WTC11 (cell line): ENCODE data around the gene PKNOX1. TPM values are rescaled to one million over a fixed set of nuclear protein-coding genes. Genes with fewer than 3 reads are reported as not detected.
A peak's percentile ranks its signal among the peaks of the same experiment; 100 is the strongest.

ENCODE experiments used
- CBFB ChIP-seq: sonication (generic); formaldehyde crosslinking; IDR thresholded peaks from 2 replicates; pipeline ENCODE4 v1.8.1; 2022; ENCODE audit warnings: mild to moderate bottlenecking, low read depth, missing genetic modification reagents
- ESRRA ChIP-seq: sonication (generic); formaldehyde crosslinking; IDR thresholded peaks from 2 replicates; pipeline ENCODE4 v1.8.1; 2022; ENCODE audit warnings: mild to moderate bottlenecking, missing genetic modification reagents, borderline replicate concordance
- ETV6 ChIP-seq: sonication (generic); formaldehyde crosslinking; IDR thresholded peaks from 2 replicates; pipeline ENCODE4 v1.8.1; 2022; ENCODE audit warnings: mild to moderate bottlenecking, missing genetic modification reagents
- FOXK1 ChIP-seq: sonication (generic); formaldehyde crosslinking; IDR thresholded peaks from 2 replicates; pipeline ENCODE4 v1.8.0; 2022; ENCODE audit warnings: mild to moderate bottlenecking, moderate library complexity, missing genetic modification reagents
- GTF2I ChIP-seq: fragments of 250-450 bp; sonication (Bioruptor Pico); conservative IDR thresholded peaks from 2 replicates; pipeline ENCODE4 v1.4.0; 2021; ENCODE audit warnings: mild to moderate bottlenecking
- PRRX2 ChIP-seq: fragments of 250-450 bp; sonication (Bioruptor Pico); IDR thresholded peaks from 2 replicates; pipeline ENCODE4 v1.8.0; 2021; ENCODE audit warnings: mild to moderate bottlenecking
- SMAD4 ChIP-seq: sonication (generic); formaldehyde crosslinking; IDR thresholded peaks from 2 replicates; pipeline ENCODE4 v1.8.0; 2022; ENCODE audit warnings: mild to moderate bottlenecking, missing genetic modification reagents
- SP1 ChIP-seq: sonication (generic); formaldehyde crosslinking; conservative IDR thresholded peaks from 2 replicates; pipeline ENCODE4 v1.8.1; 2022; ENCODE audit warnings: missing genetic modification reagents
- TEAD1 ChIP-seq: sonication (generic); formaldehyde crosslinking; IDR thresholded peaks from 2 replicates; pipeline ENCODE4 v1.8.0; 2022; ENCODE audit warnings: mild to moderate bottlenecking, missing genetic modification reagents
- ZNF317 ChIP-seq: sonication (generic); formaldehyde crosslinking; IDR thresholded peaks from 2 replicates; pipeline ENCODE4 v1.8.1; 2023; ENCODE audit warnings: low read depth, mild to moderate bottlenecking, moderate library complexity, missing genetic modification reagents, borderline replicate concordance
- ZNF423 ChIP-seq: fragments of 250-450 bp; sonication (Bioruptor Pico); IDR thresholded peaks from 2 replicates; pipeline ENCODE4 v2.1.2; 2022; ENCODE audit warnings: mild to moderate bottlenecking, moderate library complexity
- total RNA-seq: library from RNA; stranded (reverse); gene quantifications from 3 replicates; pipeline ENCODE4 v1.2.3, GENCODE V29; 2021
- TF ChIP-seq, protein P1 (sequence below): sonication (generic); formaldehyde crosslinking; IDR thresholded peaks from 2 replicates; pipeline ENCODE4 v1.8.0; 2022; ENCODE audit warnings: mild to moderate bottlenecking, missing genetic modification reagents
- TF ChIP-seq, protein P2 (sequence below): sonication (generic); formaldehyde crosslinking; IDR thresholded peaks from 2 replicates; pipeline ENCODE4 v1.8.0; 2022; ENCODE audit warnings: mild to moderate bottlenecking, missing genetic modification reagents
- TF ChIP-seq, protein P3 (sequence below): sonication (generic); formaldehyde crosslinking; IDR thresholded peaks from 2 replicates; pipeline ENCODE4 v1.8.1; 2023; ENCODE audit warnings: mild to moderate bottlenecking, missing genetic modification reagents
- TF ChIP-seq, protein P4 (sequence below): sonication (generic); formaldehyde crosslinking; IDR thresholded peaks from 2 replicates; pipeline ENCODE4 v1.8.0; 2022; ENCODE audit warnings: mild to moderate bottlenecking, missing genetic modification reagents
- TF ChIP-seq, protein P5 (sequence below): sonication (generic); formaldehyde crosslinking; IDR thresholded peaks from 2 replicates; pipeline ENCODE4 v1.8.1; 2023; ENCODE audit warnings: mild to moderate bottlenecking, missing genetic modification reagents, borderline replicate concordance
- TF ChIP-seq, protein P6 (sequence below): sonication (generic); formaldehyde crosslinking; conservative IDR thresholded peaks from 2 replicates; pipeline ENCODE4 v1.8.1; 2023; ENCODE audit warnings: mild to moderate bottlenecking, low read depth, missing genetic modification reagents, moderate library complexity
- TF ChIP-seq, protein P7 (sequence below): fragments of 250-450 bp; sonication (Bioruptor Pico); IDR thresholded peaks from 2 replicates; pipeline ENCODE4 v1.9.0; 2021; ENCODE audit warnings: mild to moderate bottlenecking
- TF ChIP-seq, protein P8 (sequence below): fragments of 250-450 bp; sonication (Bioruptor Pico); IDR thresholded peaks from 2 replicates; pipeline ENCODE4 v1.9.0; 2021; ENCODE audit warnings: mild to moderate bottlenecking, borderline replicate concordance
- TF ChIP-seq, protein P9 (sequence below): sonication (generic); formaldehyde crosslinking; conservative IDR thresholded peaks from 2 replicates; pipeline ENCODE4 v1.8.1; 2022; ENCODE audit warnings: mild to moderate bottlenecking, missing genetic modification reagents

PKNOX1 gene
- total RNA-seq, 1 experiment from 2014 or later = 23.0 TPM

DNA sequence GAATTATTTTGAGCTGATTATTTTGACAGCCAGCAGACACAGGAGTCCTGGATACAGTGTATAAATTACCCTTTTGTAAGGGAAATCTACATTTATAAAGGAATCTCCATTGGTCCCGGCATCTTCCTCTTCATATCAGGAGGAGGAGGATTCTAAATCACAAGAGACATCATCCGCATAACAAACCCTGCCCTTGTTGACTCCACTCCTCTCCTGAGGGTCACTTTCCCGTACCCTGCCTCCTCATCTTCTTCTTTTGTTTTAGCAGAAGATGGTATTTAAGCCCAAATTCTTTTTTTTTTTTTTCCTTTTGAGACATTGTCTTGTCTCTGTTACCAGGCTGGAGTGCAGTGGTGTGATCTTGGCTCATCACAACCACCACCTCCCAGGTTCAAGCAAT lies 14.6 kb upstream of the PKNOX1 start (continued):
- TF ChIP-seq FOXK1 (CRISPR knock-in tag) (peak; percentile 61; the same call in 1 of the 2 replicates), ESRRA (no peak), GTF2I (CRISPR knock-in tag) (no peak), ETV6 (CRISPR knock-in tag) (0 out of 2 replicates have a peak, but pooled peaks have one; percentile 36), TEAD1 (peak; percentile 42; the same call in 1 of the 2 replicates), CBFB (CRISPR knock-in tag) (no peak), ZNF317 (CRISPR knock-in tag) (no peak), ZNF423 (no peak), SMAD4 (CRISPR knock-in tag) (no peak), PRRX2 (CRISPR knock-in tag) (no peak), SP1 (CRISPR knock-in tag) (no peak)
- TF ChIP-seq, protein P1, sequence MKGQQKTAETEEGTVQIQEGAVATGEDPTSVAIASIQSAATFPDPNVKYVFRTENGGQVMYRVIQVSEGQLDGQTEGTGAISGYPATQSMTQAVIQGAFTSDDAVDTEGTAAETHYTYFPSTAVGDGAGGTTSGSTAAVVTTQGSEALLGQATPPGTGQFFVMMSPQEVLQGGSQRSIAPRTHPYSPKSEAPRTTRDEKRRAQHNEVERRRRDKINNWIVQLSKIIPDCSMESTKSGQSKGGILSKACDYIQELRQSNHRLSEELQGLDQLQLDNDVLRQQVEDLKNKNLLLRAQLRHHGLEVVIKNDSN (CRISPR knock-in tag) = no peak
- TF ChIP-seq, protein P2, sequence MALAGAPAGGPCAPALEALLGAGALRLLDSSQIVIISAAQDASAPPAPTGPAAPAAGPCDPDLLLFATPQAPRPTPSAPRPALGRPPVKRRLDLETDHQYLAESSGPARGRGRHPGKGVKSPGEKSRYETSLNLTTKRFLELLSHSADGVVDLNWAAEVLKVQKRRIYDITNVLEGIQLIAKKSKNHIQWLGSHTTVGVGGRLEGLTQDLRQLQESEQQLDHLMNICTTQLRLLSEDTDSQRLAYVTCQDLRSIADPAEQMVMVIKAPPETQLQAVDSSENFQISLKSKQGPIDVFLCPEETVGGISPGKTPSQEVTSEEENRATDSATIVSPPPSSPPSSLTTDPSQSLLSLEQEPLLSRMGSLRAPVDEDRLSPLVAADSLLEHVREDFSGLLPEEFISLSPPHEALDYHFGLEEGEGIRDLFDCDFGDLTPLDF = no peak
- TF ChIP-seq, protein P3, sequence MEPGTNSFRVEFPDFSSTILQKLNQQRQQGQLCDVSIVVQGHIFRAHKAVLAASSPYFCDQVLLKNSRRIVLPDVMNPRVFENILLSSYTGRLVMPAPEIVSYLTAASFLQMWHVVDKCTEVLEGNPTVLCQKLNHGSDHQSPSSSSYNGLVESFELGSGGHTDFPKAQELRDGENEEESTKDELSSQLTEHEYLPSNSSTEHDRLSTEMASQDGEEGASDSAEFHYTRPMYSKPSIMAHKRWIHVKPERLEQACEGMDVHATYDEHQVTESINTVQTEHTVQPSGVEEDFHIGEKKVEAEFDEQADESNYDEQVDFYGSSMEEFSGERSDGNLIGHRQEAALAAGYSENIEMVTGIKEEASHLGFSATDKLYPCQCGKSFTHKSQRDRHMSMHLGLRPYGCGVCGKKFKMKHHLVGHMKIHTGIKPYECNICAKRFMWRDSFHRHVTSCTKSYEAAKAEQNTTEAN (CRISPR knock-in tag) = no peak
- TF ChIP-seq, protein P4, sequence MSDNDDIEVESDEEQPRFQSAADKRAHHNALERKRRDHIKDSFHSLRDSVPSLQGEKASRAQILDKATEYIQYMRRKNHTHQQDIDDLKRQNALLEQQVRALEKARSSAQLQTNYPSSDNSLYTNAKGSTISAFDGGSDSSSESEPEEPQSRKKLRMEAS (CRISPR knock-in tag) = peak; percentile 41; the same call in 1 of the 2 replicates
- TF ChIP-seq, protein P5, sequence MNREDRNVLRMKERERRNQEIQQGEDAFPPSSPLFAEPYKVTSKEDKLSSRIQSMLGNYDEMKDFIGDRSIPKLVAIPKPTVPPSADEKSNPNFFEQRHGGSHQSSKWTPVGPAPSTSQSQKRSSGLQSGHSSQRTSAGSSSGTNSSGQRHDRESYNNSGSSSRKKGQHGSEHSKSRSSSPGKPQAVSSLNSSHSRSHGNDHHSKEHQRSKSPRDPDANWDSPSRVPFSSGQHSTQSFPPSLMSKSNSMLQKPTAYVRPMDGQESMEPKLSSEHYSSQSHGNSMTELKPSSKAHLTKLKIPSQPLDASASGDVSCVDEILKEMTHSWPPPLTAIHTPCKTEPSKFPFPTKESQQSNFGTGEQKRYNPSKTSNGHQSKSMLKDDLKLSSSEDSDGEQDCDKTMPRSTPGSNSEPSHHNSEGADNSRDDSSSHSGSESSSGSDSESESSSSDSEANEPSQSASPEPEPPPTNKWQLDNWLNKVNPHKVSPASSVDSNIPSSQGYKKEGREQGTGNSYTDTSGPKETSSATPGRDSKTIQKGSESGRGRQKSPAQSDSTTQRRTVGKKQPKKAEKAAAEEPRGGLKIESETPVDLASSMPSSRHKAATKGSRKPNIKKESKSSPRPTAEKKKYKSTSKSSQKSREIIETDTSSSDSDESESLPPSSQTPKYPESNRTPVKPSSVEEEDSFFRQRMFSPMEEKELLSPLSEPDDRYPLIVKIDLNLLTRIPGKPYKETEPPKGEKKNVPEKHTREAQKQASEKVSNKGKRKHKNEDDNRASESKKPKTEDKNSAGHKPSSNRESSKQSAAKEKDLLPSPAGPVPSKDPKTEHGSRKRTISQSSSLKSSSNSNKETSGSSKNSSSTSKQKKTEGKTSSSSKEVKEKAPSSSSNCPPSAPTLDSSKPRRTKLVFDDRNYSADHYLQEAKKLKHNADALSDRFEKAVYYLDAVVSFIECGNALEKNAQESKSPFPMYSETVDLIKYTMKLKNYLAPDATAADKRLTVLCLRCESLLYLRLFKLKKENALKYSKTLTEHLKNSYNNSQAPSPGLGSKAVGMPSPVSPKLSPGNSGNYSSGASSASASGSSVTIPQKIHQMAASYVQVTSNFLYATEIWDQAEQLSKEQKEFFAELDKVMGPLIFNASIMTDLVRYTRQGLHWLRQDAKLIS = no peak
- TF ChIP-seq, protein P6, sequence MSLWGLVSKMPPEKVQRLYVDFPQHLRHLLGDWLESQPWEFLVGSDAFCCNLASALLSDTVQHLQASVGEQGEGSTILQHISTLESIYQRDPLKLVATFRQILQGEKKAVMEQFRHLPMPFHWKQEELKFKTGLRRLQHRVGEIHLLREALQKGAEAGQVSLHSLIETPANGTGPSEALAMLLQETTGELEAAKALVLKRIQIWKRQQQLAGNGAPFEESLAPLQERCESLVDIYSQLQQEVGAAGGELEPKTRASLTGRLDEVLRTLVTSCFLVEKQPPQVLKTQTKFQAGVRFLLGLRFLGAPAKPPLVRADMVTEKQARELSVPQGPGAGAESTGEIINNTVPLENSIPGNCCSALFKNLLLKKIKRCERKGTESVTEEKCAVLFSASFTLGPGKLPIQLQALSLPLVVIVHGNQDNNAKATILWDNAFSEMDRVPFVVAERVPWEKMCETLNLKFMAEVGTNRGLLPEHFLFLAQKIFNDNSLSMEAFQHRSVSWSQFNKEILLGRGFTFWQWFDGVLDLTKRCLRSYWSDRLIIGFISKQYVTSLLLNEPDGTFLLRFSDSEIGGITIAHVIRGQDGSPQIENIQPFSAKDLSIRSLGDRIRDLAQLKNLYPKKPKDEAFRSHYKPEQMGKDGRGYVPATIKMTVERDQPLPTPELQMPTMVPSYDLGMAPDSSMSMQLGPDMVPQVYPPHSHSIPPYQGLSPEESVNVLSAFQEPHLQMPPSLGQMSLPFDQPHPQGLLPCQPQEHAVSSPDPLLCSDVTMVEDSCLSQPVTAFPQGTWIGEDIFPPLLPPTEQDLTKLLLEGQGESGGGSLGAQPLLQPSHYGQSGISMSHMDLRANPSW = no peak
- TF ChIP-seq, protein P7, sequence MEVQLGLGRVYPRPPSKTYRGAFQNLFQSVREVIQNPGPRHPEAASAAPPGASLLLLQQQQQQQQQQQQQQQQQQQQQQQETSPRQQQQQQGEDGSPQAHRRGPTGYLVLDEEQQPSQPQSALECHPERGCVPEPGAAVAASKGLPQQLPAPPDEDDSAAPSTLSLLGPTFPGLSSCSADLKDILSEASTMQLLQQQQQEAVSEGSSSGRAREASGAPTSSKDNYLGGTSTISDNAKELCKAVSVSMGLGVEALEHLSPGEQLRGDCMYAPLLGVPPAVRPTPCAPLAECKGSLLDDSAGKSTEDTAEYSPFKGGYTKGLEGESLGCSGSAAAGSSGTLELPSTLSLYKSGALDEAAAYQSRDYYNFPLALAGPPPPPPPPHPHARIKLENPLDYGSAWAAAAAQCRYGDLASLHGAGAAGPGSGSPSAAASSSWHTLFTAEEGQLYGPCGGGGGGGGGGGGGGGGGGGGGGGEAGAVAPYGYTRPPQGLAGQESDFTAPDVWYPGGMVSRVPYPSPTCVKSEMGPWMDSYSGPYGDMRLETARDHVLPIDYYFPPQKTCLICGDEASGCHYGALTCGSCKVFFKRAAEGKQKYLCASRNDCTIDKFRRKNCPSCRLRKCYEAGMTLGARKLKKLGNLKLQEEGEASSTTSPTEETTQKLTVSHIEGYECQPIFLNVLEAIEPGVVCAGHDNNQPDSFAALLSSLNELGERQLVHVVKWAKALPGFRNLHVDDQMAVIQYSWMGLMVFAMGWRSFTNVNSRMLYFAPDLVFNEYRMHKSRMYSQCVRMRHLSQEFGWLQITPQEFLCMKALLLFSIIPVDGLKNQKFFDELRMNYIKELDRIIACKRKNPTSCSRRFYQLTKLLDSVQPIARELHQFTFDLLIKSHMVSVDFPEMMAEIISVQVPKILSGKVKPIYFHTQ (CRISPR knock-in tag) = no peak
- TF ChIP-seq, protein P8, sequence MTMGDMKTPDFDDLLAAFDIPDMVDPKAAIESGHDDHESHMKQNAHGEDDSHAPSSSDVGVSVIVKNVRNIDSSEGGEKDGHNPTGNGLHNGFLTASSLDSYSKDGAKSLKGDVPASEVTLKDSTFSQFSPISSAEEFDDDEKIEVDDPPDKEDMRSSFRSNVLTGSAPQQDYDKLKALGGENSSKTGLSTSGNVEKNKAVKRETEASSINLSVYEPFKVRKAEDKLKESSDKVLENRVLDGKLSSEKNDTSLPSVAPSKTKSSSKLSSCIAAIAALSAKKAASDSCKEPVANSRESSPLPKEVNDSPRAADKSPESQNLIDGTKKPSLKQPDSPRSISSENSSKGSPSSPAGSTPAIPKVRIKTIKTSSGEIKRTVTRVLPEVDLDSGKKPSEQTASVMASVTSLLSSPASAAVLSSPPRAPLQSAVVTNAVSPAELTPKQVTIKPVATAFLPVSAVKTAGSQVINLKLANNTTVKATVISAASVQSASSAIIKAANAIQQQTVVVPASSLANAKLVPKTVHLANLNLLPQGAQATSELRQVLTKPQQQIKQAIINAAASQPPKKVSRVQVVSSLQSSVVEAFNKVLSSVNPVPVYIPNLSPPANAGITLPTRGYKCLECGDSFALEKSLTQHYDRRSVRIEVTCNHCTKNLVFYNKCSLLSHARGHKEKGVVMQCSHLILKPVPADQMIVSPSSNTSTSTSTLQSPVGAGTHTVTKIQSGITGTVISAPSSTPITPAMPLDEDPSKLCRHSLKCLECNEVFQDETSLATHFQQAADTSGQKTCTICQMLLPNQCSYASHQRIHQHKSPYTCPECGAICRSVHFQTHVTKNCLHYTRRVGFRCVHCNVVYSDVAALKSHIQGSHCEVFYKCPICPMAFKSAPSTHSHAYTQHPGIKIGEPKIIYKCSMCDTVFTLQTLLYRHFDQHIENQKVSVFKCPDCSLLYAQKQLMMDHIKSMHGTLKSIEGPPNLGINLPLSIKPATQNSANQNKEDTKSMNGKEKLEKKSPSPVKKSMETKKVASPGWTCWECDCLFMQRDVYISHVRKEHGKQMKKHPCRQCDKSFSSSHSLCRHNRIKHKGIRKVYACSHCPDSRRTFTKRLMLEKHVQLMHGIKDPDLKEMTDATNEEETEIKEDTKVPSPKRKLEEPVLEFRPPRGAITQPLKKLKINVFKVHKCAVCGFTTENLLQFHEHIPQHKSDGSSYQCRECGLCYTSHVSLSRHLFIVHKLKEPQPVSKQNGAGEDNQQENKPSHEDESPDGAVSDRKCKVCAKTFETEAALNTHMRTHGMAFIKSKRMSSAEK = no peak
- TF ChIP-seq, protein P9, sequence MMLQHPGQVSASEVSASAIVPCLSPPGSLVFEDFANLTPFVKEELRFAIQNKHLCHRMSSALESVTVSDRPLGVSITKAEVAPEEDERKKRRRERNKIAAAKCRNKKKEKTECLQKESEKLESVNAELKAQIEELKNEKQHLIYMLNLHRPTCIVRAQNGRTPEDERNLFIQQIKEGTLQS = no peak
